NCI-H1105 (cell line): ENCODE results near the gene KCNIP4.

ENCODE experiments used
- DNase-seq: peaks from one replicate; lab custom pipeline; 2025; lab: John Stamatoyannopoulos, UW

Gene KCNIP4

GRCh38 chr4:21457086-21457840 is 491.3 kb downstream of the KCNIP4 start:
- no peak for DNase-seq

- DNase-seq: no peak
Measured at GRCh38 chr4:21454831-21455230, 493.7 kb downstream of the KCNIP4 start.

GRCh38 chr4:21454201-21454600 is 494.4 kb downstream of the KCNIP4 start:
- DNase-seq: no peak

- no peak for DNase-seq
Measured at GRCh38 chr4:21452931-21453330, 495.6 kb downstream of the KCNIP4 start.

- DNase-seq: no peak
Measured at GRCh38 chr4:21451032-21451431, 497.5 kb downstream of the KCNIP4 start.

GRCh38 chr4:21450331-21450730 is 498.2 kb downstream of the KCNIP4 start:
- no peak for DNase-seq

GRCh38 chr4:21447301-21448054 is 501.1 kb downstream of the KCNIP4 start:
- DNase-seq: no peak

GRCh38 chr4:21420166-21420565 is 528.4 kb downstream of the KCNIP4 start:
- no peak for DNase-seq

- DNase-seq: no peak
Measured at GRCh38 chr4:21415728-21416127, 532.8 kb downstream of the KCNIP4 start.

GRCh38 chr4:21413807-21414370 is 534.7 kb downstream of the KCNIP4 start:
- peak; percentile 15 for DNase-seq

GRCh38 chr4:21411086-21411485 is 537.5 kb downstream of the KCNIP4 start:
- DNase-seq: no peak

- no peak for DNase-seq
Measured at GRCh38 chr4:21410372-21410771, 538.2 kb downstream of the KCNIP4 start.

GRCh38 chr4:21387683-21388082 is 560.9 kb downstream of the KCNIP4 start:
- peak; percentile 32 for DNase-seq

- no peak for DNase-seq
Measured at GRCh38 chr4:21386166-21386780, 562.3 kb downstream of the KCNIP4 start.

- no peak for DNase-seq
Measured at GRCh38 chr4:21385706-21386105, 562.9 kb downstream of the KCNIP4 start.

GRCh38 chr4:21384609-21385008 is 564.0 kb downstream of the KCNIP4 start:
- DNase-seq: no peak

GRCh38 chr4:21380861-21381260 is 567.7 kb downstream of the KCNIP4 start:
- peak; percentile 8 for DNase-seq

- DNase-seq: no peak
Measured at GRCh38 chr4:21377046-21377445, 571.5 kb downstream of the KCNIP4 start.

GRCh38 chr4:21376176-21376575 is 572.4 kb downstream of the KCNIP4 start:
- no peak for DNase-seq

GRCh38 chr4:21374641-21375368 is 573.8 kb downstream of the KCNIP4 start:
- no peak for DNase-seq

- DNase-seq: no peak
Measured at GRCh38 chr4:21367567-21367966, 581.0 kb downstream of the KCNIP4 start.

GRCh38 chr4:21366840-21367239 is 581.7 kb downstream of the KCNIP4 start:
- no peak for DNase-seq
